Gastrocnemius medialis (tissue), 4 donors: Measurements from ENCODE around the gene IFNA1. TPM values are rescaled to one million over a fixed set of nuclear protein-coding genes. Genes with fewer than 3 reads are reported as not detected.

ENCODE experiments used
- ATAC-seq, 2 donors: fragments of 150-250 bp; one replicate each; pipeline ENCODE4 v1.9.1; 2016
- DNase-seq, 2 donors: peaks; one replicate each; pipeline ENCODE4 v3.0.0-alpha.2; 2019
- H3K27ac ChIP-seq, 4 donors: fragments of 200-600 bp; sonication (generic); 1 replicate in 1 of 4; 2 replicates in 3 of 4; pipeline ENCODE4 v1.5.1; 2016 to 2018; ENCODE audit warnings: mild to moderate bottlenecking in 2 of 4, moderate library complexity in 1 of 4
- H3K27me3 ChIP-seq, 3 donors: fragments of 200-600 bp; sonication (generic) in 2 of 3; 1 replicate in 1 of 3; 2 replicates in 2 of 3; pipeline versions ENCODE4 v1.5.1 to v1.6.0; 2016 to 2019; ENCODE audit warnings: mild to moderate bottlenecking in 1 of 3, moderate library complexity in 1 of 3
- H3K36me3 ChIP-seq, 2 donors: fragments of 200-600 bp; sonication (generic) in 1 of 2; one replicate each; pipeline ENCODE4 v1.5.1; 2017 to 2018
- H3K4me1 ChIP-seq, 2 donors: fragments of 200-600 bp; sonication (generic) in 1 of 2; one replicate each; pipeline ENCODE4 v1.5.1; 2016 to 2017; ENCODE audit warnings: mild to moderate bottlenecking in 2 of 2
- H3K4me3 ChIP-seq, 4 donors: fragments of 200-600 bp; sonication (generic) in 3 of 4; 1 replicate in 1 of 4; 2 replicates in 3 of 4; pipeline ENCODE4 v1.5.1; 2016 to 2019; ENCODE audit warnings: mild to moderate bottlenecking in 2 of 4
- H3K9me3 ChIP-seq, 3 donors: fragments of 200-600 bp; sonication (generic) in 2 of 3; 1 replicate in 1 of 3; 2 replicates in 2 of 3; pipeline ENCODE4 v1.5.1; 2016 to 2019
- POLR2A ChIP-seq, 2 donors: fragments of 450-650 bp; IDR thresholded peaks; one replicate each; pipeline ENCODE4 v1.6.1; 2017; ENCODE audit warnings: antibody characterized with exemption in 2 of 2, mild to moderate bottlenecking in 2 of 2, moderate library complexity in 2 of 2
- in situ Hi-C, 4 donors: fragments of 200-750 bp; cut with MboI; loops; one replicate each; pipeline versions ENCODE4 v1.15.0 to v1.8.0; 2017; ENCODE audit warnings: low sequenced_read_pairs in 4 of 4
- intact Hi-C: fragments of 100-400 bp; cut with DNase I; formaldehyde crosslinking; loops from one replicate; pipeline ENCODE4 v1.15.1; 2023; ENCODE audit warnings: low total_unique reads
- total RNA-seq, 4 donors: library from RNA; depleted of rRNA; stranded (reverse); fragments of >200 nt; gene quantifications; one replicate each; pipeline versions ENCODE4 v1.1.0 to v1.2.3, GENCODE V29; 2016
- TF ChIP-seq, protein P1 (sequence below), 5 experiments: fragments of 450-650 bp in 3 of 5; fragments of 200-600 bp in 2 of 5; sonication (generic) in 2 of 5; IDR thresholded peaks in 4 of 5; conservative IDR thresholded peaks in 1 of 5; 1 replicate in 4 of 5; 2 replicates in 1 of 5; pipeline ENCODE4 v1.5.1; 2016 to 2019; ENCODE audit warnings: antibody characterized with exemption in 5 of 5, mild to moderate bottlenecking in 3 of 5, moderate library complexity in 3 of 5

IFNA1 gene
- total RNA-seq, 4 donors from 2014 or later, result not detected

- no peaks in the 10 kb centered on the region for H3K9me3 ChIP-seq
- no peaks in the 10 kb centered on the region for H3K4me1 ChIP-seq
- TF ChIP-seq POLR2A (IDR thresholded peaks at IDR 0.05), result no peak
- TF ChIP-seq, protein P1, sequence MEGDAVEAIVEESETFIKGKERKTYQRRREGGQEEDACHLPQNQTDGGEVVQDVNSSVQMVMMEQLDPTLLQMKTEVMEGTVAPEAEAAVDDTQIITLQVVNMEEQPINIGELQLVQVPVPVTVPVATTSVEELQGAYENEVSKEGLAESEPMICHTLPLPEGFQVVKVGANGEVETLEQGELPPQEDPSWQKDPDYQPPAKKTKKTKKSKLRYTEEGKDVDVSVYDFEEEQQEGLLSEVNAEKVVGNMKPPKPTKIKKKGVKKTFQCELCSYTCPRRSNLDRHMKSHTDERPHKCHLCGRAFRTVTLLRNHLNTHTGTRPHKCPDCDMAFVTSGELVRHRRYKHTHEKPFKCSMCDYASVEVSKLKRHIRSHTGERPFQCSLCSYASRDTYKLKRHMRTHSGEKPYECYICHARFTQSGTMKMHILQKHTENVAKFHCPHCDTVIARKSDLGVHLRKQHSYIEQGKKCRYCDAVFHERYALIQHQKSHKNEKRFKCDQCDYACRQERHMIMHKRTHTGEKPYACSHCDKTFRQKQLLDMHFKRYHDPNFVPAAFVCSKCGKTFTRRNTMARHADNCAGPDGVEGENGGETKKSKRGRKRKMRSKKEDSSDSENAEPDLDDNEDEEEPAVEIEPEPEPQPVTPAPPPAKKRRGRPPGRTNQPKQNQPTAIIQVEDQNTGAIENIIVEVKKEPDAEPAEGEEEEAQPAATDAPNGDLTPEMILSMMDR (IDR thresholded peaks at IDR 0.05 in 4 of 5, conservative IDR thresholded peaks at IDR 0.05 in 1 of 5), result peak in 2 of 5 experiments; percentile 27 to 47
- in situ Hi-C loops, result no loop called here
- no peaks in the 10 kb centered on the region for H3K27me3 ChIP-seq
- H3K27ac ChIP-seq, result no peak overlapping the region
- H3K4me3 ChIP-seq, result no peak overlapping the region
- DNase-seq, result no peak
- ATAC-seq, result no peak
- no peaks in the 10 kb centered on the region for H3K36me3 ChIP-seq
- intact Hi-C loops, result no loop called here
Observed at GRCh38 chr9:21465859-21466518, 25.8 kb downstream of the IFNA1 start.

DNA sequence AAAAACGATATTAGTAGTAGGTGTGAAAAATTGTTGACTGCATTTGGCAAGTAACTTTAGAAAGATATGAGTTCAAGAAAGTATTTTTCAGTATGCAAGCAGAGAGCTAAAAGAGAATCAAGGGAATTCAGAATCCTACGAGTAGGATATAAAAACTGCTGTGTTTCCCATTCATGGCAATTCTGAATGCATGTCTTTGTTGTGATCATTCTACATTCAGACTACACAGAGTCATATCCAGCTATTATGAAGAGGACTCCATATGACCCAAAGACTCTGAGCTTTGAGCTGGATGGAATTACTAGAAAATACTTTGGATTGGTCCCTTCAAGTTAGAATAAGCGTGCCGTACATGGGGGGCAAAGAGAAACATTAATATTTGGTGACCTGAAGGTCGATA, 29.9 kb downstream of the IFNA1 start:
- no peak for ATAC-seq
- no peaks in the 10 kb centered on the region for H3K36me3 ChIP-seq
- H3K4me3 ChIP-seq, result no peak overlapping the region
- H3K9me3 ChIP-seq, result no peaks in the 10 kb centered on the region
- peaks cover 0 to 3% (median 0%) of the 10 kb centered on the region in 3 donors for H3K27me3 ChIP-seq
- in situ Hi-C loops, result no loop called here
- intact Hi-C loops, result no loop called here
- TF ChIP-seq, protein P1 (IDR thresholded peaks at IDR 0.05 in 4 of 5, conservative IDR thresholded peaks at IDR 0.05 in 1 of 5), result no peak
- TF ChIP-seq POLR2A (IDR thresholded peaks at IDR 0.05), result no peak
- H3K27ac ChIP-seq, result no peak overlapping the region
- H3K4me1 ChIP-seq, result no peaks in the 10 kb centered on the region
- DNase-seq, result no peak

DNA sequence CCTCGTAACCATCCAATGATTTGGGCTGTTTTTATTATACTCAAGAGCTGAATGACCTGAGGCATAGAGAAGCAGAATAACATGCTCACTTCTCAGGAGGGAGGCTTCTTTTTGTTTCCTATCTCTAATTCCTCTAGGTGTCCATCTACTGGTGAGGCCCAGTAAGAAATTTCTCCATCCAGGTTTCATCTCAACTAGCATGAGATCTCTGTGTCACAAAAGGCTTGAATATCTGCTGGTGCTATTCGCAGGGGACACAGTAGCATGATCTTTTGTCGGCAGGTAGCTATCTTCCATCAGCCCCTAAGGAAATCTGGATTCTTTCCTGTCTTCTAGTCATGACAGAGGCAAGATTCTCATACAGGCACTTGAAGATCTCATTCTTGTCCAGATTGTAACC, 33.0 kb downstream of the IFNA1 start:
- intact Hi-C loops (no loop called here), in situ Hi-C loops (no loop called here)
- Histone ChIP-seq H3K36me3 (no peaks in the 10 kb centered on the region), H3K27me3 (peaks cover 0 to 3% (median 0%) of the 10 kb centered on the region in 3 donors), H3K9me3 (no peaks in the 10 kb centered on the region), H3K4me3 (no peak overlapping the region), H3K4me1 (no peaks in the 10 kb centered on the region), H3K27ac (no peak overlapping the region)
- no peak for ATAC-seq
- DNase-seq, result no peak
- TF ChIP-seq, protein P1 (IDR thresholded peaks at IDR 0.05 in 4 of 5, conservative IDR thresholded peaks at IDR 0.05 in 1 of 5), result no peak
- TF ChIP-seq POLR2A (IDR thresholded peaks at IDR 0.05), result no peak

- no peaks in the 10 kb centered on the region for H3K9me3 ChIP-seq
- intact Hi-C loops, result no loop called here
- ATAC-seq, result no peak
- no peak for TF ChIP-seq POLR2A (IDR thresholded peaks at IDR 0.05)
- TF ChIP-seq, protein P1 (IDR thresholded peaks at IDR 0.05 in 4 of 5, conservative IDR thresholded peaks at IDR 0.05 in 1 of 5), result no peak
- in situ Hi-C loops, result no loop called here
- H3K4me1 ChIP-seq, result no peaks in the 10 kb centered on the region
- no peaks in the 10 kb centered on the region for H3K36me3 ChIP-seq
- H3K4me3 ChIP-seq, result no peak overlapping the region
- peaks cover 0 to 3% (median 0%) of the 10 kb centered on the region in 3 donors for H3K27me3 ChIP-seq
- H3K27ac ChIP-seq, result no peak overlapping the region
- DNase-seq, result no peak
Observed at GRCh38 chr9:21477466-21477865, 37.2 kb downstream of the IFNA1 start.
